ENCODE results near the gene RABGAP1L. TPM values are rescaled to one million over a fixed set of nuclear protein-coding genes. Genes with fewer than 3 reads are reported as not detected.

RABGAP1L gene
- total and polyA plus RNA-seq, 2 of the 8 experiments (the other 6 are each of a cell fraction or from before 2014, with no cell fraction given): 33.3 to 156 TPM

GRCh38 chr1:174448974-174449373, 289.7 kb downstream of the RABGAP1L start:
- Histone ChIP-seq H3K4ac (replicated peaks; ENCODE audit: insufficient read length, low read depth, low read length) (no peak overlapping the region), H2BK5ac (ENCODE audit: low read depth, low read length) (no peak overlapping the region), H3K14ac (ENCODE audit: insufficient read length) (no peak overlapping the region), H4K8ac (ENCODE audit: extremely low read depth, insufficient read depth, low read length) (no peak overlapping the region), H3K36me3 (ENCODE audit: control insufficient read depth in 2 of 4, insufficient read depth in 4 of 4, low read length in 3 of 4) (no peaks in the 10 kb centered on the region), H2BK12ac (ENCODE audit: low read depth, low read length) (no peak overlapping the region), H3K23me2 (ENCODE audit: low read depth, low read length) (no peaks in the 10 kb centered on the region), H2AK5ac (ENCODE audit: low read depth, low read length) (no peak overlapping the region), H2BK15ac (ENCODE audit: low read length) (no peak overlapping the region), H3K4me3 (ENCODE audit: extremely low read depth in 1 of 4, insufficient read depth in 2 of 4, low read depth in 3 of 4, low read length in 4 of 4) (no peak overlapping the region), H3K79me2 (ENCODE audit: control insufficient read depth in 1 of 2, insufficient read depth in 2 of 2, low read length in 2 of 2) (no peaks in the 10 kb centered on the region), H3K9ac (replicated peaks in 1 of 4; ENCODE audit: extremely low read depth in 1 of 4, low read depth in 3 of 4, low read length in 3 of 4) (no peak overlapping the region), H3K4me1 (replicated peaks in 1 of 4; ENCODE audit: control insufficient read depth in 3 of 4, insufficient read depth in 4 of 4, low read length in 3 of 4) (peaks cover 0 to 6% (median 3%) of the 10 kb centered on the region in 4 experiments; a peak in 1 of 7 replicates), H2BK120ac (replicated peaks; ENCODE audit: low read depth, low read length) (no peak overlapping the region), H4K91ac (replicated peaks; ENCODE audit: insufficient read length, low read length) (no peak overlapping the region), H2BK20ac (ENCODE audit: low read length) (no peak overlapping the region), H4K20me1 (replicated peaks in 1 of 2; ENCODE audit: control insufficient read depth in 1 of 2, insufficient read depth in 2 of 2, low read length in 2 of 2) (no peaks in the 10 kb centered on the region), H3K4me2 (ENCODE audit: insufficient read depth in 1 of 2, low read depth in 2 of 2, low read length in 2 of 2) (no peak overlapping the region), H3K18ac (ENCODE audit: extremely low read depth, low read length) (no peak overlapping the region), H3K9me3 (ENCODE audit: insufficient read depth in 2 of 2, low read depth in 1 of 2, low read length in 1 of 2) (no peaks in the 10 kb centered on the region), H3K23ac (ENCODE audit: insufficient read length) (no peak overlapping the region), H3K27me3 (replicated peaks in 1 of 4; ENCODE audit: control insufficient read depth in 3 of 4, extremely low read depth in 1 of 4, insufficient read depth in 3 of 4, low read length in 3 of 4) (no peaks in the 10 kb centered on the region), H2AFZ (ENCODE audit: low read length) (no peak overlapping the region), H3K56ac (replicated peaks; ENCODE audit: insufficient read length, low read depth, low read length) (no peak overlapping the region), H4K5ac (ENCODE audit: insufficient read length, low read depth, low read length) (no peak overlapping the region), H3K79me1 (ENCODE audit: low read depth, low read length) (no peaks in the 10 kb centered on the region), H3K27ac (ENCODE audit: low read depth, low read length) (no peak overlapping the region)
- CTCF ChIA-PET (ENCODE audit: partially characterized antibody): interaction anchor here (0.9 to 1.5 kb wide), 2 partner anchors 17 to 290 kb away, joined by 4 read pairs; no protein-coding TSS in a partner anchor
- no peak for DNase-seq (ENCODE audit: low read depth in 1 of 2, low spot score in 2 of 2)
- POLR2A ChIA-PET (ENCODE audit: partially characterized antibody): no interaction called here
- 93% methylated on average over 5 of the region's 5 CpGs; no CpG with 5 or more reads in 1 of the 2 experiments for WGBS, 2 experiments (ENCODE audit: extremely low coverage in 1 of 2, insufficient coverage in 1 of 2, insufficient read length in 1 of 2, insufficient replicate concordance in 2 of 2, low coverage in 1 of 2, low lambda C conversion rate in 2 of 2, missing lambda C conversion rate in 1 of 2)
- no peak for FAIRE-seq
- TF ChIP-seq YY1 (IDR thresholded peaks at IDR 0.05; ENCODE audit: low read depth, low read length) (no peak), SIX5 (IDR thresholded peaks at IDR 0.05; ENCODE audit: low read depth, low read length) (no peak), CBX5 (IDR thresholded peaks at IDR 0.05; ENCODE audit: low read depth, low read length) (no peak), SP4 (IDR thresholded peaks at IDR 0.05; ENCODE audit: low read length) (no peak), FOSL1 (IDR thresholded peaks at IDR 0.05; ENCODE audit: insufficient read depth, low read depth, low read length) (no peak), KDM4A (IDR thresholded peaks at IDR 0.05; ENCODE audit: low read depth, low read length, severe bottlenecking) (no peak), MAX (IDR thresholded peaks at IDR 0.05) (no peak), SP2 (IDR thresholded peaks at IDR 0.05; ENCODE audit: low read length) (no peak), CHD2 (IDR thresholded peaks at IDR 0.05; ENCODE audit: low read length) (no peak), CEBPB (IDR thresholded peaks at IDR 0.05; ENCODE audit: low read depth, low read length) (no peak), RNF2 (IDR thresholded peaks at IDR 0.05; ENCODE audit: borderline replicate concordance, low read depth, low read length, missing control alignments, poor library complexity, severe bottlenecking) (no peak), RAD21 (IDR thresholded peaks at IDR 0.05 in 1 of 2, conservative IDR thresholded peaks at IDR 0.05 in 1 of 2; ENCODE audit: low read depth in 2 of 2, low read length in 2 of 2) (no peak), EZH2 (IDR thresholded peaks at IDR 0.05; ENCODE audit: low read depth, low read length, severe bottlenecking) (no peak), SUZ12 (IDR thresholded peaks at IDR 0.05; ENCODE audit: low read length) (no peak), BACH1 (IDR thresholded peaks at IDR 0.05; ENCODE audit: low read length) (no peak)

Data from H1 (cell line).